ENCODE data around the gene GPRIN3.

The GPRIN3 gene

GRCh38 chr4:89336818-89337420 lies 29.3 kb upstream of the GPRIN3 start:
- H3K27me3 ChIP-seq (ENCODE audit: insufficient read depth, low read length, poor library complexity) = peaks cover 3% of the 10 kb centered on the region
- ATAC-seq (ENCODE audit: insufficient read depth, low read depth) (no peak), DNase-seq (no peak)
- TF ChIP-seq CTCF (IDR thresholded peaks at IDR 0.05; ENCODE audit: borderline replicate concordance, extremely low read depth, low read length, poor library complexity, severe bottlenecking) = no peak
- no peak for TF ChIP-seq EZH2 (IDR thresholded peaks at IDR 0.05; ENCODE audit: borderline replicate concordance, low read depth, low read length, severe bottlenecking)
- H3K27ac ChIP-seq (ENCODE audit: low read length) = no peak overlapping the region
- H3K9me3 ChIP-seq (ENCODE audit: insufficient read depth, low read length, severe bottlenecking) = no peaks in the 10 kb centered on the region
- no peak overlapping the region for H3K9ac ChIP-seq (ENCODE audit: low read depth, low read length)
- H2AFZ ChIP-seq (ENCODE audit: low read depth, low read length) = no peak overlapping the region
- no peaks in the 10 kb centered on the region for H3K4me1 ChIP-seq (ENCODE audit: insufficient read depth, low read length)
- no peak overlapping the region for H3K4me3 ChIP-seq (ENCODE audit: low read depth in 1 of 2, low read length in 2 of 2)
- H3K36me3 ChIP-seq (ENCODE audit: insufficient read depth, low read length) = no peaks in the 10 kb centered on the region
- H3K79me2 ChIP-seq (ENCODE audit: insufficient read depth, low read length) = no peaks in the 10 kb centered on the region
- H4K20me1 ChIP-seq (ENCODE audit: insufficient read depth, low read length) = no peaks in the 10 kb centered on the region
- H3K4me2 ChIP-seq (ENCODE audit: insufficient read depth, low read length) = no peak overlapping the region

GRCh38 chr4:89334830-89335229 lies 27.2 kb upstream of the GPRIN3 start:
- Histone ChIP-seq H3K27me3 (ENCODE audit: insufficient read depth, low read length, poor library complexity) (peaks cover 3% of the 10 kb centered on the region), H3K9me3 (ENCODE audit: insufficient read depth, low read length, severe bottlenecking) (no peaks in the 10 kb centered on the region), H3K4me3 (ENCODE audit: low read depth in 1 of 2, low read length in 2 of 2) (no peak overlapping the region), H2AFZ (ENCODE audit: low read depth, low read length) (no peak overlapping the region), H3K4me1 (ENCODE audit: insufficient read depth, low read length) (no peaks in the 10 kb centered on the region), H4K20me1 (ENCODE audit: insufficient read depth, low read length) (no peaks in the 10 kb centered on the region), H3K4me2 (ENCODE audit: insufficient read depth, low read length) (no peak overlapping the region), H3K9ac (ENCODE audit: low read depth, low read length) (no peak overlapping the region), H3K79me2 (ENCODE audit: insufficient read depth, low read length) (no peaks in the 10 kb centered on the region), H3K36me3 (ENCODE audit: insufficient read depth, low read length) (no peaks in the 10 kb centered on the region), H3K27ac (ENCODE audit: low read length) (no peak overlapping the region)
- ATAC-seq (ENCODE audit: insufficient read depth, low read depth) (no peak), DNase-seq (no peak)
- TF ChIP-seq CTCF (IDR thresholded peaks at IDR 0.05; ENCODE audit: borderline replicate concordance, extremely low read depth, low read length, poor library complexity, severe bottlenecking) (no peak), EZH2 (IDR thresholded peaks at IDR 0.05; ENCODE audit: borderline replicate concordance, low read depth, low read length, severe bottlenecking) (no peak)

GRCh38 chr4:89334311-89334710 lies 26.7 kb upstream of the GPRIN3 start:
- no peak overlapping the region for H2AFZ ChIP-seq (ENCODE audit: low read depth, low read length)
- no peak for DNase-seq
- ATAC-seq (ENCODE audit: insufficient read depth, low read depth) = no peak
- H3K9me3 ChIP-seq (ENCODE audit: insufficient read depth, low read length, severe bottlenecking) = no peaks in the 10 kb centered on the region
- no peaks in the 10 kb centered on the region for H4K20me1 ChIP-seq (ENCODE audit: insufficient read depth, low read length)
- no peak overlapping the region for H3K27ac ChIP-seq (ENCODE audit: low read length)
- TF ChIP-seq CTCF (IDR thresholded peaks at IDR 0.05; ENCODE audit: borderline replicate concordance, extremely low read depth, low read length, poor library complexity, severe bottlenecking) (no peak), EZH2 (IDR thresholded peaks at IDR 0.05; ENCODE audit: borderline replicate concordance, low read depth, low read length, severe bottlenecking) (no peak)
- H3K27me3 ChIP-seq (ENCODE audit: insufficient read depth, low read length, poor library complexity) = peaks cover 3% of the 10 kb centered on the region
- no peak overlapping the region for H3K4me2 ChIP-seq (ENCODE audit: insufficient read depth, low read length)
- no peaks in the 10 kb centered on the region for H3K79me2 ChIP-seq (ENCODE audit: insufficient read depth, low read length)
- H3K36me3 ChIP-seq (ENCODE audit: insufficient read depth, low read length) = no peaks in the 10 kb centered on the region
- H3K9ac ChIP-seq (ENCODE audit: low read depth, low read length) = no peak overlapping the region
- no peaks in the 10 kb centered on the region for H3K4me1 ChIP-seq (ENCODE audit: insufficient read depth, low read length)
- no peak overlapping the region for H3K4me3 ChIP-seq (ENCODE audit: low read depth in 1 of 2, low read length in 2 of 2)

All from DND-41 (cell line).